ENCODE results near the gene ACSF2. TPM values are rescaled to one million over a fixed set of nuclear protein-coding genes. Genes with fewer than 3 reads are reported as not detected.

The ACSF2 gene
- total RNA-seq, 4 donors from 2014 or later: 20.5 to 69.3 (median 31.9) TPM

DNA sequence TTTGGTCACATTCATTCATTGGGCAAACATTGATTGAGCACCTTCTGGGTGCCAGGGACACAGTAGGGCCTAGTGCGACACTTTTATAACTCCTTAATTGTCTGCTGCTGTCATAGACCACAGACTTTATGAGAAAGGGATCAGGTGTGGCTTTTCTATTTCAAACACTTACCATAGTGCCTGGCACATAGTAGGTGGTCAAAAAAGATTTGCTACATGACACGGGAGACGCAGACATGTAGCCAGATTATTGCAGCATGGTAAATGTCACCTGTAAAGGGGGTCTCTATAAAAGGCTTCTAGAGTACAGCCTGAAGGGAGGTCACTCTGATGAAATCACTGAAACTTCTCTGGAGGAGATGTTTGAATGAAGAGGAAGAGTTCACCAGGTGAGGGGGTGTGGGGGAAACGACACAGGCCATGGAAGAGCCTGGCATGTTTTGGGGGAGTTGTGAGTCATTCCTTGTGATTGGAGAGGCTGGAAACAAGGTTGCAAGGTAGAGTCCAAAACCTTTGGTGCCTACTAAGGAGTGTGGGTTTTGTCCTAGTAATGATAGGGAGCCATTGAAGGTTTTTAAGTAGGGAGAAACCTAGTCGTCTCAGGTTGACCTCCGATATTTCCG is 54.2 kb downstream of the ACSF2 start:
- Histone ChIP-seq H3K36me3 (peaks cover 0 to 33% (median 2%) of the 10 kb centered on the region in 3 donors), H3K27me3 (no peaks in the 10 kb centered on the region), H3K27ac (peak overlapping the region in 3 of 4 donors; percentile 17 to 93 (median 18)), H3K4me1 (peaks cover 0 to 54% (median 15%) of the 10 kb centered on the region in 4 donors), H3K4me3 (no peak overlapping the region), H3K9me3 (no peaks in the 10 kb centered on the region)
- DNase-seq (ENCODE audit: low spot score in 2 of 2): no peak
- no peak for TF ChIP-seq EP300 (IDR thresholded peaks at IDR 0.05)
- TF ChIP-seq POLR2A (IDR thresholded peaks at IDR 0.05): no peak
- TF ChIP-seq CTCF (IDR thresholded peaks at IDR 0.05): no peak
- WGBS, 2 donors: 83 to 86% methylated on average over 7 of the region's 7 CpGs

DNA sequence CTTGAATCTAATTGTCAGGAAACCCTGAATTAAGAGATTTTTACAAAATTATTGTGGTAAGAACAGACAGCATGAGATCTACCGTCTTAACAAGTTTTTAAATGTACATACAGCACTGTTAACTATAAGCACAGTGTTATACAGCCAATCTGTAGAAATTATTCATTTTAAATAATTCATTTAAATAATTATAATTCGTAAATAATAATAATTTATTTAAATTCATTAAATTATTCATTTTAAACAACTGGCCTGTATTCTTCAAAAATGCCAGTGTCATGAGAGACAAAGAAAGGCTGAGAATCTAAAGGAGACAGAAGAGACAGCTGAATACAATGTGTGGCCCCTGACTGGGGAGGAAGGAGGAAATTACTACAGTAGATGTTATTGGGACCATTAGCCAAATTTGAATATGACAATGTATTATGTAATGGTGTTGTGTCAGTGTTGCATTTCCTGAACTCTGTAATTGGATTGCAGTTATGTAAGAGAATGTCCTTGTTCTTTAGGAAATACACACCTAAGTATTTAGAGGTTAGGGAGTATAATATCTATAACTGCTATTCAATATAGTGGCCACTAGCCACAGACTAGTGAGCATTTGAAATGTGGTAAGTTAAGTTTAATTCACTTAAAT is 55.0 kb downstream of the ACSF2 start:
- Histone ChIP-seq H3K36me3 (peaks cover 0 to 41% (median 5%) of the 10 kb centered on the region in 3 donors), H3K4me1 (peaks cover 0 to 54% (median 15%) of the 10 kb centered on the region in 4 donors), H3K4me3 (no peak overlapping the region), H3K27ac (peak overlapping the region in 1 of 4 donors; percentile 93), H3K27me3 (no peaks in the 10 kb centered on the region), H3K9me3 (no peaks in the 10 kb centered on the region)
- WGBS, 2 donors: 62 to 73% methylated on average over 2 of the region's 2 CpGs
- no peak for DNase-seq (ENCODE audit: low spot score in 2 of 2)
- no peak for TF ChIP-seq CTCF (IDR thresholded peaks at IDR 0.05)
- no peak for TF ChIP-seq EP300 (IDR thresholded peaks at IDR 0.05)
- TF ChIP-seq POLR2A (IDR thresholded peaks at IDR 0.05): no peak

GRCh38 chr17:50481648-50482047 is 55.6 kb downstream of the ACSF2 start:
- Histone ChIP-seq H3K4me3 (no peak overlapping the region), H3K27me3 (no peaks in the 10 kb centered on the region), H3K36me3 (peaks cover 0 to 47% (median 5%) of the 10 kb centered on the region in 3 donors), H3K27ac (peak overlapping the region in 2 of 4 donors; percentile 88), H3K4me1 (peaks cover 0 to 54% (median 15%) of the 10 kb centered on the region in 4 donors), H3K9me3 (no peaks in the 10 kb centered on the region)
- 74 to 78% methylated on average over 4 of the region's 4 CpGs for WGBS, 2 donors
- no peak for DNase-seq (ENCODE audit: low spot score in 2 of 2)
- TF ChIP-seq CTCF (IDR thresholded peaks at IDR 0.05) (no peak), POLR2A (IDR thresholded peaks at IDR 0.05) (no peak), EP300 (IDR thresholded peaks at IDR 0.05) (no peak)

DNA sequence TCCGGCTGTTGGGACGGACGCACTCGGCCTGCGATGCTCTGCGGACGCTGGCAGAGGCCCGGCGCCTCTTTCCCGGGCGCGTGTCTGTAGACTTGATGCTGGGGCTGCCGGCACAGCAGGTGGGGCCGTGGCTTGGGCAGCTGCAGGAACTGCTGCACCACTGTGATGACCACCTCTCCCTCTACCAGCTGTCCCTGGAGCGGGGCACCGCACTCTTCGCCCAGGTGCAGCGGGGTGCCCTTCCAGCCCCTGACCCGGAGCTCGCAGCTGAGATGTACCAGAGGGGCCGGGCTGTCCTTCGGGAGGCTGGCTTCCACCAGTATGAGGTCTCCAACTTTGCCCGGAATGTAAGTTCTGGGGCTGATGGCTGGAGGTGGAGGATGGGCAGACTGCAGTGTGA is 56.1 kb downstream of the ACSF2 start:
- DNase-seq (ENCODE audit: low spot score in 2 of 2): no peak
- peak overlapping the region in 2 of 4 donors; percentile 88 for H3K27ac ChIP-seq

More for the DNA sequence above, 56.1 kb downstream of the ACSF2 start:
- Histone ChIP-seq H3K36me3 (peaks cover 0 to 52% (median 5%) of the 10 kb centered on the region in 3 donors), H3K27me3 (no peaks in the 10 kb centered on the region), H3K9me3 (no peaks in the 10 kb centered on the region), H3K4me3 (no peak overlapping the region), H3K4me1 (peaks cover 0 to 54% (median 15%) of the 10 kb centered on the region in 4 donors)
- WGBS, 2 donors: 77 to 84% methylated on average over 3 to 17 of the region's 23 CpGs
- no peak for TF ChIP-seq CTCF (IDR thresholded peaks at IDR 0.05)
- no peak for TF ChIP-seq EP300 (IDR thresholded peaks at IDR 0.05)
- no peak for TF ChIP-seq POLR2A (IDR thresholded peaks at IDR 0.05)

Measured in tibial nerve (tissue), 4 donors.